Measurements from ENCODE around the gene NUDT17. TPM values are rescaled to one million over a fixed set of nuclear protein-coding genes. Genes with fewer than 3 reads are reported as not detected.

Gene NUDT17
- total and polyA plus RNA-seq, 9 of the 15 experiments (the other 6 are each of a cell fraction or from before 2014, with no cell fraction given) = 2.1 to 10.0 (median 6.1) TPM

DNA sequence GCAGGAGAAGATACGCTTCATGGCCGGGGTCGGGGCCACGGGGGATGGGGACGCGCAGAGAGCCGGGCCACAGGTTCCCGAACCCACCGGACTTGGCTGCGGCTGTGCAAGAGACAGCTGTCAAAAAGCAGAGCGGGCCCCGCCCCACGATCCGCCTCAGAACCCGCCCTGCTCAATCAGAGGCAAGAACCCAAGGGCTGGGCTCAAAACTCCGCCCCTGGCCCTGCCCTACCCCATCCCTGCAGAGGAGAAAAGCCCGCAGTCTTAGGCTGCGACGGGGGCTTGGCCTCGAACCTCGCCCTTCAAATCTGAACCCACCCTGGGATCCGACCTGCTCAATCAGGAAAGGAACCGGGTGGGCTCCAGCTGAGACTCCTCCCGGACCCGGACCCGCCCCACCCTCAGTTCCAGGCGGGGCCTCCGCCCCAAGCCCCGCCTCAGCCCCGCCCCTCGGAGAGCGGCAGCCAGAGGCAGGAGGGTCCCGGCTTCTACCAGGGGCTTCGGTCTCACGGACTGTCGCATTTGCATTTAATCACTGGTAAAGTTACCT, 40.4 kb downstream of the NUDT17 start, which contains the start of gene ANKRD35 (continued):
- TF ChIP-seq, protein P1, sequence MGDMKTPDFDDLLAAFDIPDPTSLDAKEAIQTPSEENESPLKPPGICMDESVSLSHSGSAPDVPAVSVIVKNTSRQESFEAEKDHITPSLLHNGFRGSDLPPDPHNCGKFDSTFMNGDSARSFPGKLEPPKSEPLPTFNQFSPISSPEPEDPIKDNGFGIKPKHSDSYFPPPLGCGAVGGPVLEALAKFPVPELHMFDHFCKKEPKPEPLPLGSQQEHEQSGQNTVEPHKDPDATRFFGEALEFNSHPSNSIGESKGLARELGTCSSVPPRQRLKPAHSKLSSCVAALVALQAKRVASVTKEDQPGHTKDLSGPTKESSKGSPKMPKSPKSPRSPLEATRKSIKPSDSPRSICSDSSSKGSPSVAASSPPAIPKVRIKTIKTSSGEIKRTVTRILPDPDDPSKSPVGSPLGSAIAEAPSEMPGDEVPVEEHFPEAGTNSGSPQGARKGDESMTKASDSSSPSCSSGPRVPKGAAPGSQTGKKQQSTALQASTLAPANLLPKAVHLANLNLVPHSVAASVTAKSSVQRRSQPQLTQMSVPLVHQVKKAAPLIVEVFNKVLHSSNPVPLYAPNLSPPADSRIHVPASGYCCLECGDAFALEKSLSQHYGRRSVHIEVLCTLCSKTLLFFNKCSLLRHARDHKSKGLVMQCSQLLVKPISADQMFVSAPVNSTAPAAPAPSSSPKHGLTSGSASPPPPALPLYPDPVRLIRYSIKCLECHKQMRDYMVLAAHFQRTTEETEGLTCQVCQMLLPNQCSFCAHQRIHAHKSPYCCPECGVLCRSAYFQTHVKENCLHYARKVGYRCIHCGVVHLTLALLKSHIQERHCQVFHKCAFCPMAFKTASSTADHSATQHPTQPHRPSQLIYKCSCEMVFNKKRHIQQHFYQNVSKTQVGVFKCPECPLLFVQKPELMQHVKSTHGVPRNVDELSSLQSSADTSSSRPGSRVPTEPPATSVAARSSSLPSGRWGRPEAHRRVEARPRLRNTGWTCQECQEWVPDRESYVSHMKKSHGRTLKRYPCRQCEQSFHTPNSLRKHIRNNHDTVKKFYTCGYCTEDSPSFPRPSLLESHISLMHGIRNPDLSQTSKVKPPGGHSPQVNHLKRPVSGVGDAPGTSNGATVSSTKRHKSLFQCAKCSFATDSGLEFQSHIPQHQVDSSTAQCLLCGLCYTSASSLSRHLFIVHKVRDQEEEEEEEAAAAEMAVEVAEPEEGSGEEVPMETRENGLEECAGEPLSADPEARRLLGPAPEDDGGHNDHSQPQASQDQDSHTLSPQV (IDR thresholded peaks at IDR 0.05) = no peak
- TF ChIP-seq RBM15 (IDR thresholded peaks at IDR 0.05; ENCODE audit: insufficient read depth, low read length) (no peak), KAT8 (IDR thresholded peaks at IDR 0.05; ENCODE audit: low read depth) (no peak), ETS2 (tag; IDR thresholded peaks at IDR 0.05; ENCODE audit: borderline replicate concordance, poor library complexity, severe bottlenecking) (no peak), ZBTB7A (IDR thresholded peaks at IDR 0.05; ENCODE audit: borderline replicate concordance, control insufficient read depth, low read depth, low read length) (peak; percentile 67), PHF8 (IDR thresholded peaks at IDR 0.05; ENCODE audit: borderline replicate concordance, low read length) (peak; percentile 10; the same call in 1 of the 2 replicates), NRF1 (conservative IDR thresholded peaks at IDR 0.05 in 1 of 2, IDR thresholded peaks at IDR 0.05 in 1 of 2) (peak; percentile 74 to 79), POLR2H (tag; IDR thresholded peaks at IDR 0.05; ENCODE audit: low read depth) (no peak), HCFC1 (IDR thresholded peaks at IDR 0.05; ENCODE audit: low read depth, low read length) (no peak), NCOA1 (IDR thresholded peaks at IDR 0.05; ENCODE audit: low read depth) (no peak)
- TF ChIP-seq, protein P2, sequence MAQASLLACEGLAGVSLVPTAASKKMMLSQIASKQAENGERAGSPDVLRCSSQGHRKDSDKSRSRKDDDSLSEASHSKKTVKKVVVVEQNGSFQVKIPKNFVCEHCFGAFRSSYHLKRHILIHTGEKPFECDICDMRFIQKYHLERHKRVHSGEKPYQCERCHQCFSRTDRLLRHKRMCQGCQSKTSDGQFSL (CRISPR knock-in tag; IDR thresholded peaks at IDR 0.05) = no peak
- TF ChIP-seq, protein P2 (tag; IDR thresholded peaks at IDR 0.05) = no peak
- TF ChIP-seq, protein P3, sequence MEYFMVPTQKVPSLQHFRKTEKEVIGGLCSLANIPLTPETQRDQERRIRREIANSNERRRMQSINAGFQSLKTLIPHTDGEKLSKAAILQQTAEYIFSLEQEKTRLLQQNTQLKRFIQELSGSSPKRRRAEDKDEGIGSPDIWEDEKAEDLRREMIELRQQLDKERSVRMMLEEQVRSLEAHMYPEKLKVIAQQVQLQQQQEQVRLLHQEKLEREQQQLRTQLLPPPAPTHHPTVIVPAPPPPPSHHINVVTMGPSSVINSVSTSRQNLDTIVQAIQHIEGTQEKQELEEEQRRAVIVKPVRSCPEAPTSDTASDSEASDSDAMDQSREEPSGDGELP (CRISPR knock-in tag; IDR thresholded peaks at IDR 0.05; ENCODE audit: borderline replicate concordance) = peak; percentile 83
- TF ChIP-seq, protein P4, sequence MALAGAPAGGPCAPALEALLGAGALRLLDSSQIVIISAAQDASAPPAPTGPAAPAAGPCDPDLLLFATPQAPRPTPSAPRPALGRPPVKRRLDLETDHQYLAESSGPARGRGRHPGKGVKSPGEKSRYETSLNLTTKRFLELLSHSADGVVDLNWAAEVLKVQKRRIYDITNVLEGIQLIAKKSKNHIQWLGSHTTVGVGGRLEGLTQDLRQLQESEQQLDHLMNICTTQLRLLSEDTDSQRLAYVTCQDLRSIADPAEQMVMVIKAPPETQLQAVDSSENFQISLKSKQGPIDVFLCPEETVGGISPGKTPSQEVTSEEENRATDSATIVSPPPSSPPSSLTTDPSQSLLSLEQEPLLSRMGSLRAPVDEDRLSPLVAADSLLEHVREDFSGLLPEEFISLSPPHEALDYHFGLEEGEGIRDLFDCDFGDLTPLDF (CRISPR knock-in tag; IDR thresholded peaks at IDR 0.05) = peak; percentile 42; the same call in 1 of the 2 replicates
- TF ChIP-seq, protein P5, sequence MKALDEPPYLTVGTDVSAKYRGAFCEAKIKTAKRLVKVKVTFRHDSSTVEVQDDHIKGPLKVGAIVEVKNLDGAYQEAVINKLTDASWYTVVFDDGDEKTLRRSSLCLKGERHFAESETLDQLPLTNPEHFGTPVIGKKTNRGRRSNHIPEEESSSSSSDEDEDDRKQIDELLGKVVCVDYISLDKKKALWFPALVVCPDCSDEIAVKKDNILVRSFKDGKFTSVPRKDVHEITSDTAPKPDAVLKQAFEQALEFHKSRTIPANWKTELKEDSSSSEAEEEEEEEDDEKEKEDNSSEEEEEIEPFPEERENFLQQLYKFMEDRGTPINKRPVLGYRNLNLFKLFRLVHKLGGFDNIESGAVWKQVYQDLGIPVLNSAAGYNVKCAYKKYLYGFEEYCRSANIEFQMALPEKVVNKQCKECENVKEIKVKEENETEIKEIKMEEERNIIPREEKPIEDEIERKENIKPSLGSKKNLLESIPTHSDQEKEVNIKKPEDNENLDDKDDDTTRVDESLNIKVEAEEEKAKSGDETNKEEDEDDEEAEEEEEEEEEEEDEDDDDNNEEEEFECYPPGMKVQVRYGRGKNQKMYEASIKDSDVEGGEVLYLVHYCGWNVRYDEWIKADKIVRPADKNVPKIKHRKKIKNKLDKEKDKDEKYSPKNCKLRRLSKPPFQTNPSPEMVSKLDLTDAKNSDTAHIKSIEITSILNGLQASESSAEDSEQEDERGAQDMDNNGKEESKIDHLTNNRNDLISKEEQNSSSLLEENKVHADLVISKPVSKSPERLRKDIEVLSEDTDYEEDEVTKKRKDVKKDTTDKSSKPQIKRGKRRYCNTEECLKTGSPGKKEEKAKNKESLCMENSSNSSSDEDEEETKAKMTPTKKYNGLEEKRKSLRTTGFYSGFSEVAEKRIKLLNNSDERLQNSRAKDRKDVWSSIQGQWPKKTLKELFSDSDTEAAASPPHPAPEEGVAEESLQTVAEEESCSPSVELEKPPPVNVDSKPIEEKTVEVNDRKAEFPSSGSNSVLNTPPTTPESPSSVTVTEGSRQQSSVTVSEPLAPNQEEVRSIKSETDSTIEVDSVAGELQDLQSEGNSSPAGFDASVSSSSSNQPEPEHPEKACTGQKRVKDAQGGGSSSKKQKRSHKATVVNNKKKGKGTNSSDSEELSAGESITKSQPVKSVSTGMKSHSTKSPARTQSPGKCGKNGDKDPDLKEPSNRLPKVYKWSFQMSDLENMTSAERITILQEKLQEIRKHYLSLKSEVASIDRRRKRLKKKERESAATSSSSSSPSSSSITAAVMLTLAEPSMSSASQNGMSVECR (CRISPR knock-in tag; IDR thresholded peaks at IDR 0.05) = 0 out of 2 replicates have a peak, but pooled peaks have one; percentile 41
